ENCODE measurements around the gene C1QTNF3. TPM values are rescaled to one million over a fixed set of nuclear protein-coding genes. Genes with fewer than 3 reads are reported as not detected.

Gene C1QTNF3
- total and polyA plus RNA-seq, 2 donors (not counting 1 experiment from before 2014, with no cell fraction given): 6.6 to 11.9 TPM

GRCh38 chr5:34034534-34035327 lies 8.3 kb downstream of the C1QTNF3 start:
- no peak overlapping the region for H3K4me3 ChIP-seq (ENCODE audit: control extremely low read depth in 1 of 5, extremely low read depth in 1 of 5, insufficient read depth in 1 of 5, low read depth in 2 of 5, low read length in 4 of 5)
- H3K9ac ChIP-seq (ENCODE audit: low read length): no peak overlapping the region
- peaks cover 0 to 18% of the 10 kb centered on the region in 2 experiments for H3K36me3 ChIP-seq (replicated peaks in 1 of 2; ENCODE audit: control extremely low read depth in 1 of 2, control insufficient read depth in 1 of 2, extremely low read depth in 1 of 2, insufficient read depth in 2 of 2, low read length in 1 of 2)
- ChIA-PET CTCF (no interaction called here), POLR2A (no interaction called here)
- no peaks in the 10 kb centered on the region for H3K79me2 ChIP-seq (ENCODE audit: control insufficient read depth, insufficient read depth, low read length)
- H4K20me1 ChIP-seq (ENCODE audit: control insufficient read depth, insufficient read depth, low read length, poor library complexity, severe bottlenecking): no peaks in the 10 kb centered on the region
- Mint-ChIP-seq H3K9me3 (ENCODE audit: insufficient read depth) (no peaks in the 10 kb centered on the region), H3K4me1 (no peaks in the 10 kb centered on the region), H3K4me3 (no peak overlapping the region), H3K27me3 (no peaks in the 10 kb centered on the region), H3K27ac (no peak overlapping the region)
- DNase-seq: no peak
- H3K27me3 ChIP-seq (replicated peaks in 1 of 4; ENCODE audit: control extremely low read depth in 1 of 4, control insufficient read depth in 3 of 4, insufficient read depth in 4 of 4, low read length in 3 of 4): no peaks in the 10 kb centered on the region
- intact Hi-C loops (cut with micrococcal nuclease): no loop called here
- ATAC-seq (ENCODE audit: low read depth): no peak
- H2AFZ ChIP-seq (ENCODE audit: insufficient read depth, low read depth, low read length, poor library complexity, severe bottlenecking): no peak overlapping the region
- TF ChIP-seq CTCF (IDR thresholded peaks at IDR 0.05): no peak
- no peak for TF ChIP-seq EZH2 (IDR thresholded peaks at IDR 0.05; ENCODE audit: borderline replicate concordance, insufficient read depth, low read depth, low read length, poor library complexity, severe bottlenecking)
- no peaks in the 10 kb centered on the region for H3K4me1 ChIP-seq (ENCODE audit: control insufficient read depth in 2 of 2, insufficient read depth in 2 of 2, low read length in 2 of 2)
- no peak overlapping the region for H3K27ac ChIP-seq (ENCODE audit: low read length in 2 of 2)
- WGBS (ENCODE audit: insufficient coverage): 93% methylated on average over 3 of the region's 4 CpGs
- H3K4me2 ChIP-seq (replicated peaks; ENCODE audit: low read depth, low read length, poor library complexity, severe bottlenecking): no peak overlapping the region
- H3K9me3 ChIP-seq (ENCODE audit: control extremely low read depth in 1 of 3, control insufficient read depth in 2 of 3, insufficient read depth in 1 of 3, low read length in 2 of 3): no peaks in the 10 kb centered on the region

- ChIA-PET POLR2A (no interaction called here), CTCF (no interaction called here)
- Histone ChIP-seq H3K4me3 (ENCODE audit: control extremely low read depth in 1 of 5, extremely low read depth in 1 of 5, insufficient read depth in 1 of 5, low read depth in 2 of 5, low read length in 4 of 5) (no peak overlapping the region), H4K20me1 (ENCODE audit: control insufficient read depth, insufficient read depth, low read length, poor library complexity, severe bottlenecking) (no peaks in the 10 kb centered on the region), H3K4me2 (replicated peaks; ENCODE audit: low read depth, low read length, poor library complexity, severe bottlenecking) (no peak overlapping the region), H3K4me1 (ENCODE audit: control insufficient read depth in 2 of 2, insufficient read depth in 2 of 2, low read length in 2 of 2) (no peaks in the 10 kb centered on the region), H3K27me3 (replicated peaks in 1 of 4; ENCODE audit: control extremely low read depth in 1 of 4, control insufficient read depth in 3 of 4, insufficient read depth in 4 of 4, low read length in 3 of 4) (no peaks in the 10 kb centered on the region), H2AFZ (ENCODE audit: insufficient read depth, low read depth, low read length, poor library complexity, severe bottlenecking) (no peak overlapping the region), H3K9me3 (ENCODE audit: control extremely low read depth in 1 of 3, control insufficient read depth in 2 of 3, insufficient read depth in 1 of 3, low read length in 2 of 3) (no peaks in the 10 kb centered on the region), H3K9ac (ENCODE audit: low read length) (no peak overlapping the region), H3K36me3 (replicated peaks in 1 of 2; ENCODE audit: control extremely low read depth in 1 of 2, control insufficient read depth in 1 of 2, extremely low read depth in 1 of 2, insufficient read depth in 2 of 2, low read length in 1 of 2) (peaks cover 0 to 20% of the 10 kb centered on the region in 2 experiments), H3K27ac (ENCODE audit: low read length in 2 of 2) (no peak overlapping the region), H3K79me2 (ENCODE audit: control insufficient read depth, insufficient read depth, low read length) (no peaks in the 10 kb centered on the region)
- TF ChIP-seq EZH2 (IDR thresholded peaks at IDR 0.05; ENCODE audit: borderline replicate concordance, insufficient read depth, low read depth, low read length, poor library complexity, severe bottlenecking): no peak
- TF ChIP-seq CTCF (IDR thresholded peaks at IDR 0.05): no peak
- ATAC-seq (ENCODE audit: low read depth): no peak
- Mint-ChIP-seq H3K27me3 (no peaks in the 10 kb centered on the region), H3K4me1 (no peaks in the 10 kb centered on the region), H3K4me3 (no peak overlapping the region), H3K27ac (no peak overlapping the region), H3K9me3 (ENCODE audit: insufficient read depth) (no peaks in the 10 kb centered on the region)
- no peak for DNase-seq
- intact Hi-C loops (cut with micrococcal nuclease): no loop called here
- no CpG with 5 or more reads among the region's 3 CpGs for WGBS (ENCODE audit: insufficient coverage)
Measured at GRCh38 chr5:34031966-34032365, 11.0 kb downstream of the C1QTNF3 start.
